ENCODE data around the gene PRSS8. TPM values are rescaled to one million over a fixed set of nuclear protein-coding genes. Genes with fewer than 3 reads are reported as not detected.

The PRSS8 gene
- polyA plus RNA-seq, 1 experiment, result not detected

DNA sequence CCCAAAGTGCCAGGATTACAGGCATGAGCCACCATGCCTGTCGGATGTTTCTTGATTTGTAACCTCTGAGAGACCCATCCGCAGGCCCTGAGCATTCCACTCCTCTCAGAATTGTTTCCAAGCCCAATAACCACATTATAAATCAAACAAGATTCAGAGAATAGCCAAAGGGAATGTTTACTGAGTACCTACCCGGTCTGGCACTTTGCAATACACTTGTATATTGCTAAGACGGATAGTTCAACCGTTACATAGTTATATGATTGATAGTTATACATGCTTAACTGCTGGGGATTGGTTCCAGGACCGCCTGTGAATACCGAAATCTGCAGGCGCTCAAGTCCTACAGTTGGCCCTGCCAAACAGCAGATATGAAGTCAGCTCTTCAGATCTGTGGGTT lies 21.1 kb downstream of the PRSS8 start:
- CTCF ChIA-PET, result interaction anchor here (0.6 to 3.3 kb wide), 2 partner anchors 28 to 160 kb away, joined by 4 to 14 read pairs; no protein-coding TSS in a partner anchor
- TF ChIP-seq, protein P1, sequence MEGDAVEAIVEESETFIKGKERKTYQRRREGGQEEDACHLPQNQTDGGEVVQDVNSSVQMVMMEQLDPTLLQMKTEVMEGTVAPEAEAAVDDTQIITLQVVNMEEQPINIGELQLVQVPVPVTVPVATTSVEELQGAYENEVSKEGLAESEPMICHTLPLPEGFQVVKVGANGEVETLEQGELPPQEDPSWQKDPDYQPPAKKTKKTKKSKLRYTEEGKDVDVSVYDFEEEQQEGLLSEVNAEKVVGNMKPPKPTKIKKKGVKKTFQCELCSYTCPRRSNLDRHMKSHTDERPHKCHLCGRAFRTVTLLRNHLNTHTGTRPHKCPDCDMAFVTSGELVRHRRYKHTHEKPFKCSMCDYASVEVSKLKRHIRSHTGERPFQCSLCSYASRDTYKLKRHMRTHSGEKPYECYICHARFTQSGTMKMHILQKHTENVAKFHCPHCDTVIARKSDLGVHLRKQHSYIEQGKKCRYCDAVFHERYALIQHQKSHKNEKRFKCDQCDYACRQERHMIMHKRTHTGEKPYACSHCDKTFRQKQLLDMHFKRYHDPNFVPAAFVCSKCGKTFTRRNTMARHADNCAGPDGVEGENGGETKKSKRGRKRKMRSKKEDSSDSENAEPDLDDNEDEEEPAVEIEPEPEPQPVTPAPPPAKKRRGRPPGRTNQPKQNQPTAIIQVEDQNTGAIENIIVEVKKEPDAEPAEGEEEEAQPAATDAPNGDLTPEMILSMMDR (IDR thresholded peaks at IDR 0.05; ENCODE audit: low read depth, low read length), result no peak
- DNase-seq (ENCODE audit: low read depth, low spot score), result no peak
- Histone ChIP-seq H3K9me3 (ENCODE audit: control insufficient read depth, insufficient read depth, low read length) (no peaks in the 10 kb centered on the region; the same call in 1 of the 2 replicates), H3K27me3 (ENCODE audit: control insufficient read depth, insufficient read depth, low read length) (no peaks in the 10 kb centered on the region), H3K4me3 (ENCODE audit: low read depth, low read length) (no peak overlapping the region), H3K27ac (ENCODE audit: low read depth, low read length) (no peak overlapping the region)
- POLR2A ChIA-PET, result interaction anchor here (1.1 kb wide), 1 partner anchor 65 kb away, joined by 3 read pairs; the partner anchor contains the start of gene FUS

DNA sequence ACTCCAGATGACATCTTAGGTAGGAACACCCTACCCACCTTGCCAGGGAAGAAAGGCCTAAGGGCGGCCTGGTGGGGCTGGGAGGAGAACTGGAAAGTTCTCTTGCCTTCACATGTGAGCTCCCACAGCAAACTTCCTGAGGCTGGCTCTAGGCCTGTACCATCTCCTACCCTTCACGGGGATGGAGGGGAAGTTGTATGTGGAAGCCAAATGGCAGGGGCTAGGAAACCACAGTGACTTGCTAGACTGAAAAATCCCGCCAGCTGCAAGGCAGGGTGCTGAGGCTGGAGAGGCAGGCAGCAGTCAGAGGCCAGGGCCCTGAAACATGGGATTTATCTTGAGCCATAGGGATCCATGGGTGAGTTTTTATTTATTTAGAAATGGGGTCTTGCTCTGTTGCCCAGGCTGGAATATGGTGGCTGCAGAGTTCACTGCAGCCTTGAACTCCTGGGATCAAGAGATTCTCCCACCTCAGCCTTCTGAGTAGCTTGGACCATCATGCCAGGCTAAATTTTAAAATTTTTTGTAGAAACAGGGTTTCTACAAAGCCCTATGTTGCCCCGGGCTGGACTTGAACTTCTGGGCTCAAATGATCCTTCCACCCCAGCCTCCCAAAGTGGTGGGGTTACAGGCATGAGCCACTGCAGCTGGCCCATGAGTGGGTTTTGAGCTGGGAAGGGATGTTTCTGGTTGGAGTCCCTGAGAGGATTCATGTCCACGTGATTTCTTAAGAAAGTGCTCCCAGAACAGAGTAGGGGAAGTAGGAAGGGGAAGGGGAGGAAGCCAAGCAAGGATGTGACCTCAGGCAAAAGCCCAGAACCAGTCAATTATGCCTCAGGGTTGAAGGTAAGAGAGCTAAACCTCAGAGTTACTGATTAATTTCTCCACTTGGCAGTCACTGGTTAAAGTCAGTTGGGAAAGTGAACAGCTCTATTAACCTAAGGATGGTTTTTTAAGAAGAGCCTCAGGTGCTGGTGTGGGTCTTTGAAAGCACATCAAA lies 22.1 kb downstream of the PRSS8 start:
- no peaks in the 10 kb centered on the region; the same call in 1 of the 2 replicates for H3K9me3 ChIP-seq (ENCODE audit: control insufficient read depth, insufficient read depth, low read length)
- TF ChIP-seq, protein P1 (IDR thresholded peaks at IDR 0.05; ENCODE audit: low read depth, low read length), result no peak
- no peak overlapping the region for H3K27ac ChIP-seq (ENCODE audit: low read depth, low read length)
- POLR2A ChIA-PET, result interaction anchor here (1.1 kb wide), 1 partner anchor 66 kb away, joined by 3 read pairs; the partner anchor contains the start of gene FUS
- DNase-seq (ENCODE audit: low read depth, low spot score), result no peak
- no peak overlapping the region for H3K4me3 ChIP-seq (ENCODE audit: low read depth, low read length)
- CTCF ChIA-PET, result interaction anchor here (3.3 kb wide), 1 partner anchor 29 kb away, joined by 14 read pairs; no protein-coding TSS in a partner anchor
- no peaks in the 10 kb centered on the region for H3K27me3 ChIP-seq (ENCODE audit: control insufficient read depth, insufficient read depth, low read length)

DNA sequence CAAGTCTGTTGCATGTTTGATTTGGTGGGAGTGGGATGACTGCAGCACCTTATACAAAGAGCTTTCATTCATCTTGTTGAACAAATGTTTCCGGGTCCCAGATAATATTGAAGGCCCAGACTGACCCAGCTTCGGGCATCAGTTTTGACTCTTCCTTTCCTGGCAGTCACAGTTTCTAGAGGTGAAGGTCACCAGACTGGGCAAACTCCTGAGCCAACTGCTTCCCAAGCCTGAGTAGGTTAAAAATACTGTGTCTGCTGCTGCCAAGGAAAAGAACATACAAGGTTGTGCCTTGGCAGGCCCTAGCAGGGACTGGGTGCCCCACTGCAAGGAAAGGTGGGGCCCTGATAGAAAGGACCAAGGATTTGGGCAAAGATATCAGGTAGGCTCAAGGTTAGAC lies 22.8 kb downstream of the PRSS8 start:
- no peak for DNase-seq (ENCODE audit: low read depth, low spot score)
- H3K4me3 ChIP-seq (ENCODE audit: low read depth, low read length), result no peak overlapping the region
- ChIA-PET POLR2A (no interaction called here), CTCF (interaction anchor here (3.3 kb wide), 1 partner anchor 29 kb away, joined by 14 read pairs; no protein-coding TSS in a partner anchor)
- H3K9me3 ChIP-seq (ENCODE audit: control insufficient read depth, insufficient read depth, low read length), result no peaks in the 10 kb centered on the region; the same call in 1 of the 2 replicates
- TF ChIP-seq, protein P1 (IDR thresholded peaks at IDR 0.05; ENCODE audit: low read depth, low read length), result no peak
- no peak overlapping the region for H3K27ac ChIP-seq (ENCODE audit: low read depth, low read length)
- H3K27me3 ChIP-seq (ENCODE audit: control insufficient read depth, insufficient read depth, low read length), result no peaks in the 10 kb centered on the region

DNA sequence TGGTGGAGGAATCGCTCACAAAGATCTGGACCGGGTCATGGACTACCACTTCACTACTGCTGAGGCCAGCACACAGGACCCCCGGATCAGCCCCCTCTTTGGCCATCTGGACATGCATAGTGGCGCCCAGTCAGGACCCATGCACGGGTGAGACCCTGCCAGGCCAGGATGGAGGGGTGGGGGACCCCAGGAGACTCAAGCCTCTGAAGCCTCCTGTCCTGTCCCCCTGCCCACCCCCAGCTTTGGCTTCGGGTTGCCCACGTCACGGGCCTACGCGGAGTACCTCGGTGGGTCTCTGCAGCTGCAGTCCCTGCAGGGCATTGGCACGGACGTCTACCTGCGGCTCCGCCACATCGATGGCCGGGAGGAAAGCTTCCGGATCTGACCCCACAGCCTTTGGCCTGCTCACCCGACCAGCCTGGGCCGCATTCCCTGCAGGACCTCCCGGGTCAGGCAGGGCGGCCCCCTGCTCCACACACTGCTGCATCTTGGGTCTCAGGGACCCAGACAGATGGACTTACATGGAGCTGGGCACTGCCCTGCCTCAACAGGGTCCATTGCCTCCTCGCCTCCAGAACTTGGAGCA lies 23.6 kb downstream of the PRSS8 start:
- TF ChIP-seq, protein P1 (IDR thresholded peaks at IDR 0.05; ENCODE audit: low read depth, low read length), result no peak
- no peak overlapping the region for H3K27ac ChIP-seq (ENCODE audit: low read depth, low read length)
- no peak for DNase-seq (ENCODE audit: low read depth, low spot score)
- H3K9me3 ChIP-seq (ENCODE audit: control insufficient read depth, insufficient read depth, low read length), result no peaks in the 10 kb centered on the region; the same call in 1 of the 2 replicates
- POLR2A ChIA-PET, result no interaction called here
- CTCF ChIA-PET, result interaction anchor here (0.8 kb wide), 1 partner anchor 31 kb away, joined by 4 read pairs; no protein-coding TSS in a partner anchor
- no peak overlapping the region for H3K4me3 ChIP-seq (ENCODE audit: low read depth, low read length)
- no peaks in the 10 kb centered on the region for H3K27me3 ChIP-seq (ENCODE audit: control insufficient read depth, insufficient read depth, low read length)

Measured in AG04450 (cell line).